ENCODE data around the gene SSX2IP. TPM values are rescaled to one million over a fixed set of nuclear protein-coding genes. Genes with fewer than 3 reads are reported as not detected.
A peak's percentile ranks its signal among the peaks of the same experiment; 100 is the strongest.

The SSX2IP gene
- total RNA-seq, 1 donor from 2014 or later, result 6.1 TPM

DNA sequence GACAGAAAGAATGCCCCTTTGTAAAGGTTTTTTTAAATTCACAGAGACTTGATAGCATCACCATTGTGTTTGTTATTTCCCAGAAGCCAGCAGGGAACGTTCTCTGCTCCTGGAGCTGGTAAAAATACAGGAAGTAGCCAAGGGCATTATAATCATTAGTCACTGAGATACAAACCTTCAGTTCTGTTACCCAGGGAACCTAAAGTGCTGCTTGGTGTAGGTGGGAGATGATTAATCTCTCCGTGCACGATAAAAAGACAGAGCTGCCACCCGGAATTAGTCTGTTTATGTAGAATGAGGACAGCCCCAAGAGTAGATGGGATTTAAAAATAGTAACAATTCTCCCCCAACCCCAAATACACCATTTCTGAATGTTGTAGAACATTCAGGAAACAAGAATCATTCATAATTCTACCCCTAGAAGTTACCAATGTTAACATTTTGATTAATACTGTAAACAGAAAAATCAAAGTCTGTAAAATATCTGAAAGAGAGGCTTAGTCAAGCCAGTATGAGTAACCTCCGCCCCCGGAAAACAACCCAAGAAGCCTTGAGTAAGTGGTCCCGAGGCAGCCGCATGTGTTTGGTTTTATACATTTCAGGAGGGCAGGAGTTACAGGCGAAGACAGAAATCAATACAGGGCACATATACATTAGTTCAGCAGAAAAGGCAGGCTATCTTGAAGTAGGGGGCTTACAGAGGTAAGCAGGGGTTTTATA lies 70.7 kb downstream of the SSX2IP start:
- H3K4me1 Mint-ChIP-seq (ENCODE audit: low read depth), result peaks cover 19% of the 10 kb centered on the region
- peaks cover under 1% of the 10 kb centered on the region for H3K36me3 Mint-ChIP-seq (ENCODE audit: low read depth)
- no peak for DNase-seq (ENCODE audit: low spot score)
- no peaks in the 10 kb centered on the region for H3K27me3 Mint-ChIP-seq (ENCODE audit: low read depth)
- peaks cover 6% of the 10 kb centered on the region for H3K9me3 Mint-ChIP-seq (ENCODE audit: low read depth)
- peak overlapping the region; percentile 78 for H3K27ac Mint-ChIP-seq (ENCODE audit: unreplicated experiment)
- no peak for TF ChIP-seq CTCF (IDR thresholded peaks at IDR 0.05)
- H3K4me3 Mint-ChIP-seq (ENCODE audit: unreplicated experiment), result peak overlapping the region; percentile 34

- TF ChIP-seq CTCF (IDR thresholded peaks at IDR 0.05), result no peak
- Mint-ChIP-seq H3K27me3 (ENCODE audit: low read depth) (no peaks in the 10 kb centered on the region), H3K4me1 (ENCODE audit: low read depth) (peaks cover 19% of the 10 kb centered on the region), H3K4me3 (ENCODE audit: unreplicated experiment) (no peak overlapping the region), H3K9me3 (ENCODE audit: low read depth) (peaks cover 17% of the 10 kb centered on the region), H3K36me3 (ENCODE audit: low read depth) (peaks cover 2% of the 10 kb centered on the region), H3K27ac (ENCODE audit: unreplicated experiment) (no peak overlapping the region)
- no peak for DNase-seq (ENCODE audit: low spot score)
Observed at GRCh38 chr1:84617349-84617748, 72.9 kb downstream of the SSX2IP start.

DNA sequence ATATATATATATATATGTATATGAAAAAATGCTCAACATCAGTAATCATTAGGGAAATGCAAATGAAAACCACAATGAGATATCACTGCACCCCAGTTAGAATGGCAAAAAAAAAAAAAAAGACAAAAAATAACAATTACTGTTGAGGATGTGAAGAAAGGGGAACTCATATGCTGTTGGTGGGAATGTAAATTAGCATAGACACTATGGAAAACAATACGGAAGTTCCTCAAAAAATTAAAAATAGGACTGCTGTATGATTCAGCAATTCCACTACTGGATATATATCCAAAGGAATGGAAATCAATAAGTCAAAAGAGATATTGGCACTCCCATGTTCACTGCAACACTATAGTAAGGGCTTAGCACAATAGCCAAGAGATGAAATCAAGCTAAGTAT lies 74.5 kb downstream of the SSX2IP start:
- Mint-ChIP-seq H3K27ac (ENCODE audit: unreplicated experiment) (no peak overlapping the region), H3K9me3 (ENCODE audit: low read depth) (peaks cover 17% of the 10 kb centered on the region), H3K4me1 (ENCODE audit: low read depth) (peaks cover 26% of the 10 kb centered on the region), H3K27me3 (ENCODE audit: low read depth) (no peaks in the 10 kb centered on the region), H3K36me3 (ENCODE audit: low read depth) (peaks cover 2% of the 10 kb centered on the region), H3K4me3 (ENCODE audit: unreplicated experiment) (no peak overlapping the region)
- no peak for TF ChIP-seq CTCF (IDR thresholded peaks at IDR 0.05)
- no peak for DNase-seq (ENCODE audit: low spot score)

DNA sequence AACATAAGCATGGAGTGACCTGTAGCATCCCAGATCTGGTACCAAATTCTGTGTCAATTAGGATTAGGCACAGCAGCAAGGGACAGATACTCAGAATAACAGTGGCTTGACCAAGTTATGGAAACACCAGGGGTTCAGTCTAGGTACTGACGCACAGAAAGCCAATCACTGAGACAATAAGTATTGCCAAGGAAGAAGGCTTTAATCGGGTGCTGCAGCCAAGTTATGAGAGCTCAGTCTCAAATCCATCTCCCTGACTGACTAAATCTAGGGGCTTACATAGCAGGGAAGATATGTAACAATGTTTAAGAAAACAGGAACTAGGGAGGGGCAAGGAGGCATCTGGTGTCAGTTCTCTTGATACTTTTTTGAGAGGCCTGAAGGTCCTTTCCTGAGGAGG lies 76.4 kb downstream of the SSX2IP start:
- no peak overlapping the region for H3K27ac Mint-ChIP-seq (ENCODE audit: unreplicated experiment)
- TF ChIP-seq CTCF (IDR thresholded peaks at IDR 0.05), result no peak
- DNase-seq (ENCODE audit: low spot score), result no peak
- H3K4me1 Mint-ChIP-seq (ENCODE audit: low read depth), result peaks cover 8% of the 10 kb centered on the region
- peaks cover 2% of the 10 kb centered on the region for H3K36me3 Mint-ChIP-seq (ENCODE audit: low read depth)
- H3K27me3 Mint-ChIP-seq (ENCODE audit: low read depth), result no peaks in the 10 kb centered on the region
- no peak overlapping the region for H3K4me3 Mint-ChIP-seq (ENCODE audit: unreplicated experiment)
- H3K9me3 Mint-ChIP-seq (ENCODE audit: low read depth), result peaks cover 17% of the 10 kb centered on the region

- Mint-ChIP-seq H3K4me1 (ENCODE audit: low read depth) (peaks cover 8% of the 10 kb centered on the region), H3K36me3 (ENCODE audit: low read depth) (peaks cover 2% of the 10 kb centered on the region), H3K9me3 (ENCODE audit: low read depth) (peaks cover 17% of the 10 kb centered on the region), H3K27ac (ENCODE audit: unreplicated experiment) (no peak overlapping the region), H3K4me3 (ENCODE audit: unreplicated experiment) (no peak overlapping the region), H3K27me3 (ENCODE audit: low read depth) (no peaks in the 10 kb centered on the region)
- no peak for DNase-seq (ENCODE audit: low spot score)
- TF ChIP-seq CTCF (IDR thresholded peaks at IDR 0.05), result no peak
Observed at GRCh38 chr1:84613026-84613425, 77.2 kb downstream of the SSX2IP start.
